ENCODE measurements around the gene CUX1.

Gene CUX1

DNA sequence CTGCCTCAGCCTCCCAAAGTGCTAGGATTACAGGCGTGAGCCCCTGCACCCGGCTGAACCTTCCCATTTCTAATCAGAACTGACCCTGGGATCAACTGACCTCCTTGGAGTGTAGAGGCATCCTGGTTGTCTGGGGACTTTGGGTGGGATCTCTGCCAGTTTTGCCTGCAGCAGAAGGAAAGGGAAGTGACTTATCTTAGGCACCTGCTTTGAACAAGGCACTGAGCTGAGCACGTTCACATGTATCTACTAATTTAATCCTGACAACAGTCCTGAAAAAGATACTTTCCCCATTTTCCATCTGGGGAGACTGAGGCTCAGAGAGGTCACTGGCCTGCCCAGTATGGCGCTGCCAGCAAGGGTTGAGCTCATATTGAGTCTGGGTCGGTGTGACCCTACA, 153.4 kb downstream of the CUX1 start:
- TF ChIP-seq OSR1 (CRISPR knock-in tag; IDR thresholded peaks at IDR 0.05) = no peak
- no peak for TF ChIP-seq ZC3H10 (CRISPR knock-in tag; IDR thresholded peaks at IDR 0.05)
- TF ChIP-seq CSDC2 (CRISPR knock-in tag; IDR thresholded peaks at IDR 0.05) = no peak
- TF ChIP-seq ZFP30 (CRISPR knock-in tag; IDR thresholded peaks at IDR 0.05) = no peak
- no peak for TF ChIP-seq ISL1 (CRISPR knock-in tag; IDR thresholded peaks at IDR 0.05)
- no peak for TF ChIP-seq GLIS3 (CRISPR knock-in tag; IDR thresholded peaks at IDR 0.05)
- TF ChIP-seq TOX (CRISPR knock-in tag; IDR thresholded peaks at IDR 0.05; ENCODE audit: borderline replicate concordance) = no peak
- no peak for TF ChIP-seq PPARA (CRISPR knock-in tag; IDR thresholded peaks at IDR 0.05; ENCODE audit: borderline replicate concordance)
- TF ChIP-seq, protein P1, sequence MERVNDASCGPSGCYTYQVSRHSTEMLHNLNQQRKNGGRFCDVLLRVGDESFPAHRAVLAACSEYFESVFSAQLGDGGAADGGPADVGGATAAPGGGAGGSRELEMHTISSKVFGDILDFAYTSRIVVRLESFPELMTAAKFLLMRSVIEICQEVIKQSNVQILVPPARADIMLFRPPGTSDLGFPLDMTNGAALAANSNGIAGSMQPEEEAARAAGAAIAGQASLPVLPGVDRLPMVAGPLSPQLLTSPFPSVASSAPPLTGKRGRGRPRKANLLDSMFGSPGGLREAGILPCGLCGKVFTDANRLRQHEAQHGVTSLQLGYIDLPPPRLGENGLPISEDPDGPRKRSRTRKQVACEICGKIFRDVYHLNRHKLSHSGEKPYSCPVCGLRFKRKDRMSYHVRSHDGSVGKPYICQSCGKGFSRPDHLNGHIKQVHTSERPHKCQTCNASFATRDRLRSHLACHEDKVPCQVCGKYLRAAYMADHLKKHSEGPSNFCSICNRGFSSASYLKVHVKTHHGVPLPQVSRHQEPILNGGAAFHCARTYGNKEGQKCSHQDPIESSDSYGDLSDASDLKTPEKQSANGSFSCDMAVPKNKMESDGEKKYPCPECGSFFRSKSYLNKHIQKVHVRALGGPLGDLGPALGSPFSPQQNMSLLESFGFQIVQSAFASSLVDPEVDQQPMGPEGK (CRISPR knock-in tag; IDR thresholded peaks at IDR 0.05; ENCODE audit: borderline replicate concordance) = no peak
- no peak for ATAC-seq

DNA sequence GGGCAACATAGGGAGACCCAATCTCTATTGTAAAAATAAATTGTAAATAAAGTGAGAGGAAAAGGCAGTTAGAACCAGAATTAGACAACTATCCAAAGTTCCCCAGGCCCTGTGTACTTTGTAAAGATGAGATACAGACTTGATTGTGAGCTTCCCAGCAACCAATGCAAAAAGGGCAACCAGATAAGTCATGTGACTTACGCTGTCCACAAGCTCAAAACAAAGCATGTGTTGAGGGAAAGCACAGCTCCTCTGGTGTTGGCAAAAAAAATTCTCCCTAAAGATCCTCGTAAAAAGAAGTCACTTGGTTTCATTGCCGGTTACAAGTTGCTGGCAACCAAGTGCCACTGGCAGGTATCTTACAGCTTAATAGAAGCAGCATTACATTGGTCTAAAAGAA, 154.0 kb downstream of the CUX1 start:
- ATAC-seq = no peak
- TF ChIP-seq OSR1 (CRISPR knock-in tag; IDR thresholded peaks at IDR 0.05) (no peak), ARNTL (CRISPR knock-in tag; IDR thresholded peaks at IDR 0.05; ENCODE audit: borderline replicate concordance, low read depth) (no peak), PPARA (CRISPR knock-in tag; IDR thresholded peaks at IDR 0.05; ENCODE audit: borderline replicate concordance) (no peak), SNAI2 (CRISPR knock-in tag; IDR thresholded peaks at IDR 0.05) (no peak), ZNF8 (CRISPR knock-in tag; IDR thresholded peaks at IDR 0.05) (no peak), GLIS3 (CRISPR knock-in tag; IDR thresholded peaks at IDR 0.05) (no peak), ZC3H10 (CRISPR knock-in tag; IDR thresholded peaks at IDR 0.05) (no peak), ZFP3 (CRISPR knock-in tag; IDR thresholded peaks at IDR 0.05) (no peak), ESRRG (CRISPR knock-in tag; IDR thresholded peaks at IDR 0.05) (no peak), TOX (CRISPR knock-in tag; IDR thresholded peaks at IDR 0.05; ENCODE audit: borderline replicate concordance) (no peak), ZNF565 (CRISPR knock-in tag; conservative IDR thresholded peaks at IDR 0.05; ENCODE audit: low read depth) (no peak)
- TF ChIP-seq, protein P1 (CRISPR knock-in tag; IDR thresholded peaks at IDR 0.05; ENCODE audit: borderline replicate concordance) = no peak
- TF ChIP-seq, protein P2, sequence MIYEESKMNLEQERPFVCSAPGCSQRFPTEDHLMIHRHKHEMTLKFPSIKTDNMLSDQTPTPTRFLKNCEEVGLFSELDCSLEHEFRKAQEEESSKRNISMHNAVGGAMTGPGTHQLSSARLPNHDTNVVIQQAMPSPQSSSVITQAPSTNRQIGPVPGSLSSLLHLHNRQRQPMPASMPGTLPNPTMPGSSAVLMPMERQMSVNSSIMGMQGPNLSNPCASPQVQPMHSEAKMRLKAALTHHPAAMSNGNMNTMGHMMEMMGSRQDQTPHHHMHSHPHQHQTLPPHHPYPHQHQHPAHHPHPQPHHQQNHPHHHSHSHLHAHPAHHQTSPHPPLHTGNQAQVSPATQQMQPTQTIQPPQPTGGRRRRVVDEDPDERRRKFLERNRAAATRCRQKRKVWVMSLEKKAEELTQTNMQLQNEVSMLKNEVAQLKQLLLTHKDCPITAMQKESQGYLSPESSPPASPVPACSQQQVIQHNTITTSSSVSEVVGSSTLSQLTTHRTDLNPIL (CRISPR knock-in tag; IDR thresholded peaks at IDR 0.05; ENCODE audit: low read depth) = no peak
- TF ChIP-seq, protein P3, sequence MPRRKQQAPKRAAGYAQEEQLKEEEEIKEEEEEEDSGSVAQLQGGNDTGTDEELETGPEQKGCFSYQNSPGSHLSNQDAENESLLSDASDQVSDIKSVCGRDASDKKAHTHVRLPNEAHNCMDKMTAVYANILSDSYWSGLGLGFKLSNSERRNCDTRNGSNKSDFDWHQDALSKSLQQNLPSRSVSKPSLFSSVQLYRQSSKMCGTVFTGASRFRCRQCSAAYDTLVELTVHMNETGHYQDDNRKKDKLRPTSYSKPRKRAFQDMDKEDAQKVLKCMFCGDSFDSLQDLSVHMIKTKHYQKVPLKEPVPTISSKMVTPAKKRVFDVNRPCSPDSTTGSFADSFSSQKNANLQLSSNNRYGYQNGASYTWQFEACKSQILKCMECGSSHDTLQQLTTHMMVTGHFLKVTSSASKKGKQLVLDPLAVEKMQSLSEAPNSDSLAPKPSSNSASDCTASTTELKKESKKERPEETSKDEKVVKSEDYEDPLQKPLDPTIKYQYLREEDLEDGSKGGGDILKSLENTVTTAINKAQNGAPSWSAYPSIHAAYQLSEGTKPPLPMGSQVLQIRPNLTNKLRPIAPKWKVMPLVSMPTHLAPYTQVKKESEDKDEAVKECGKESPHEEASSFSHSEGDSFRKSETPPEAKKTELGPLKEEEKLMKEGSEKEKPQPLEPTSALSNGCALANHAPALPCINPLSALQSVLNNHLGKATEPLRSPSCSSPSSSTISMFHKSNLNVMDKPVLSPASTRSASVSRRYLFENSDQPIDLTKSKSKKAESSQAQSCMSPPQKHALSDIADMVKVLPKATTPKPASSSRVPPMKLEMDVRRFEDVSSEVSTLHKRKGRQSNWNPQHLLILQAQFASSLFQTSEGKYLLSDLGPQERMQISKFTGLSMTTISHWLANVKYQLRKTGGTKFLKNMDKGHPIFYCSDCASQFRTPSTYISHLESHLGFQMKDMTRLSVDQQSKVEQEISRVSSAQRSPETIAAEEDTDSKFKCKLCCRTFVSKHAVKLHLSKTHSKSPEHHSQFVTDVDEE (CRISPR knock-in tag; IDR thresholded peaks at IDR 0.05) = no peak

DNA sequence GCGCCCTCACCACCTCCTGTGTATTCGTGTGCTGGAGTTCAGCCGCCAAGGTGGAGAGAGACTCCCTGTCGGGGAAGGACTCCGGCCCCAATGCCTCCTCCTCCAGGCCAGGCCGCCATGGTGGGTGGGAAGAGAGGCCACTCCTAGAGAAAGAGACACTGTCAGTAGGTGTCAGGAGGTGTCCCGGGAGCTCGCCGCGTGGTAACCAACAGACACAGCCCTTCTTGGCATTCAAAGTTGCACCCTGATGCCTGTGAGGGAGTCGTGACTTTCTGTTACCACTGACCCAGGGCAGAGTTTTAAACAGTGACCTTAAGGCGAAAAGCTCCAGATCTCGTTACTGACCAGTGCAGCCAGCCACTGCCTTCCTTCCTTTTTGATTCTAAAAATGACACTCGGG, 155.2 kb downstream of the CUX1 start:
- no peak for ATAC-seq
- TF ChIP-seq, protein P2 (CRISPR knock-in tag; IDR thresholded peaks at IDR 0.05; ENCODE audit: low read depth) = no peak
- TF ChIP-seq ZNF565 (CRISPR knock-in tag; conservative IDR thresholded peaks at IDR 0.05; ENCODE audit: low read depth) (no peak), ISL1 (CRISPR knock-in tag; IDR thresholded peaks at IDR 0.05) (no peak), RARB (CRISPR knock-in tag; IDR thresholded peaks at IDR 0.05) (no peak), PPARA (CRISPR knock-in tag; IDR thresholded peaks at IDR 0.05; ENCODE audit: borderline replicate concordance) (no peak), TCF4 (CRISPR knock-in tag; IDR thresholded peaks at IDR 0.05; ENCODE audit: borderline replicate concordance) (no peak), ZNF8 (CRISPR knock-in tag; IDR thresholded peaks at IDR 0.05) (no peak), ZC3H10 (CRISPR knock-in tag; IDR thresholded peaks at IDR 0.05) (no peak), OSR1 (CRISPR knock-in tag; IDR thresholded peaks at IDR 0.05) (no peak), ZFP3 (CRISPR knock-in tag; IDR thresholded peaks at IDR 0.05) (no peak), ZNF70 (CRISPR knock-in tag; IDR thresholded peaks at IDR 0.05) (no peak), TOX (CRISPR knock-in tag; IDR thresholded peaks at IDR 0.05; ENCODE audit: borderline replicate concordance) (no peak)
- TF ChIP-seq, protein P3 (CRISPR knock-in tag; IDR thresholded peaks at IDR 0.05) = no peak
- TF ChIP-seq, protein P1 (CRISPR knock-in tag; IDR thresholded peaks at IDR 0.05; ENCODE audit: borderline replicate concordance) = no peak

All from SK-N-SH treated with all-trans-retinoic acid at 6 μM for 48 hours (cell line).